MCF 10A (cell line): ENCODE measurements around the gene OVOL3. TPM values are rescaled to one million over a fixed set of nuclear protein-coding genes. Genes with fewer than 3 reads are reported as not detected.
A peak's percentile ranks its signal among the peaks of the same experiment; 100 is the strongest.
"Not testable (repeated sequence)": the region's sequence is repeated elsewhere in the genome, so short reads cannot be mapped to it uniquely, and the experiment has no call there.

Experiments
- BruUV-seq: library from RNA; stranded (reverse); fragments of 400-500 nt; replicated peaks from 2 replicates; lab custom pipeline; 2021; lab: Mats Ljungman, UMichigan
- CTCF ChIA-PET: fragments of 300-600 bp; sonication (Branson Sonifier 250); formaldehyde crosslinking; extraction: SDS; loops from one replicate; lab custom pipeline; 2021; ENCODE audit warnings: antibody characterized with exemption, inconsistent platforms; lab: Yijun Ruan, JAX
- POLR2A ChIA-PET: fragments of 300-600, 350-650 bp; sonication (Branson Sonifier 250); formaldehyde crosslinking; extraction: SDS; loops from one replicate; lab custom pipeline; 2020; ENCODE audit warnings: antibody characterized with exemption, inconsistent platforms; lab: Yijun Ruan, JAX
- DNase-seq: peaks from one replicate; pipeline ENCODE4 v3.0.0-alpha.2; 2018; ENCODE audit not compliant: unreplicated experiment
- H3K27ac Mint-ChIP-seq: one replicate; pipeline ENCODE4 v1.8.0; 2022; ENCODE audit warnings: mild to moderate bottlenecking, low read depth, mixed read lengths; ENCODE audit not compliant: unreplicated experiment
- H3K27me3 Mint-ChIP-seq: one replicate; pipeline ENCODE4 v1.8.0; 2022; ENCODE audit warnings: mixed read lengths; ENCODE audit not compliant: insufficient read depth, unreplicated experiment
- H3K36me3 Mint-ChIP-seq: one replicate; pipeline ENCODE4 v1.8.0; 2022; ENCODE audit warnings: mild to moderate bottlenecking, moderate library complexity, mixed read lengths; ENCODE audit not compliant: insufficient read depth, unreplicated experiment
- H3K4me1 Mint-ChIP-seq: one replicate; pipeline ENCODE4 v1.8.0; 2022; ENCODE audit warnings: mixed read lengths; ENCODE audit not compliant: insufficient read depth, unreplicated experiment
- H3K4me3 Mint-ChIP-seq: one replicate; pipeline ENCODE4 v1.8.0; 2022; ENCODE audit warnings: mild to moderate bottlenecking, moderate library complexity, mixed read lengths; ENCODE audit not compliant: unreplicated experiment
- H3K9me3 Mint-ChIP-seq: one replicate; pipeline ENCODE4 v1.8.0; 2022; ENCODE audit warnings: mixed read lengths; ENCODE audit not compliant: unreplicated experiment
- CTCF ChIP-seq: fragments of 200-600 bp; IDR thresholded peaks from one replicate; pipeline ENCODE4 v1.8.0; 2022; ENCODE audit warnings: antibody characterized with exemption, mild to moderate bottlenecking; ENCODE audit not compliant: unreplicated experiment
- intact Hi-C: fragments of 100-400 bp; cut with micrococcal nuclease; formaldehyde crosslinking; loops from 2 replicates; pipeline ENCODE4 v1.14.1; 2022
- total RNA-seq: library from RNA; stranded (reverse); gene quantifications from 2 replicates; pipeline ENCODE4 v1.2.3, GENCODE V29; 2022

The OVOL3 gene
- total RNA-seq, 1 experiment from 2014 or later: not detected

- Mint-ChIP-seq H3K27me3 (no peaks in the 10 kb centered on the region), H3K27ac (peak overlapping the region; percentile 86), H3K4me1 (peaks cover 18% of the 10 kb centered on the region), H3K9me3 (no peaks in the 10 kb centered on the region), H3K36me3 (peaks cover 23% of the 10 kb centered on the region), H3K4me3 (peak overlapping the region; percentile 75)
- ChIA-PET CTCF (interaction anchor here (0.5 to 7.3 kb wide), 18 partner anchors 8 to 637 kb away, joined by 3 to 150 read pairs (median 6); partner anchors contain the start of genes POLR2I, TBCB and THAP8), POLR2A (interaction anchor here (0.6 to 5.3 kb wide), 15 partner anchors 9 to 1789 kb away, joined by 3 to 44 read pairs (median 3); partner anchors contain the start of genes CAPNS1, POLR2I, TBCB and THAP8)
- intact Hi-C loops: loop anchor here (10.0 kb wide), 1 partner anchor 1646 kb away; the partner anchor contains the start of gene ZNF573
- BruUV-seq: TSS peak; percentile 42
- no peak for TF ChIP-seq CTCF
- DNase-seq: no peak
Observed at GRCh38 chr19:36128392-36128736, 17.4 kb downstream of the OVOL3 start.

GRCh38 chr19:36131221-36131620, 20.3 kb downstream of the OVOL3 start:
- H3K27me3 Mint-ChIP-seq, H3K4me3 Mint-ChIP-seq, BruUV-seq, H3K27ac Mint-ChIP-seq, H3K9me3 Mint-ChIP-seq, H3K36me3 Mint-ChIP-seq, intact Hi-C loops: not testable (repeated sequence)
- ChIA-PET POLR2A (interaction anchor here (0.6 to 2.2 kb wide), 3 partner anchors 9 to 946 kb away, joined by 3 to 9 read pairs (median 4); partner anchors contain the start of genes CAPNS1, ZNF146 and ZNF565), CTCF (interaction anchor here (0.6 to 7.3 kb wide), 2 partner anchors 14 to 40 kb away, joined by 4 to 150 read pairs; no protein-coding TSS in a partner anchor)
- H3K4me1 Mint-ChIP-seq: peaks cover 24% of the 10 kb centered on the region
- DNase-seq: peak; percentile 69

GRCh38 chr19:36134867-36135266, 23.9 kb downstream of the OVOL3 start:
- CTCF ChIA-PET: interaction anchor here (0.6 kb wide), 1 partner anchor 1480 kb away, joined by 3 read pairs; no protein-coding TSS in a partner anchor
- DNase-seq, H3K27ac Mint-ChIP-seq, H3K4me3 Mint-ChIP-seq, intact Hi-C loops, BruUV-seq, H3K27me3 Mint-ChIP-seq, H3K9me3 Mint-ChIP-seq, H3K36me3 Mint-ChIP-seq: not testable (repeated sequence)
- POLR2A ChIA-PET: interaction anchor here (2.7 kb wide), 1 partner anchor 15 kb away, joined by 16 read pairs; no protein-coding TSS in a partner anchor
- peaks cover 30% of the 10 kb centered on the region for H3K4me1 Mint-ChIP-seq

GRCh38 chr19:36136964-36137686, 26.2 kb downstream of the OVOL3 start:
- POLR2A ChIA-PET: interaction anchor here (0.6 to 3.1 kb wide), 11 partner anchors 9 to 713 kb away, joined by 3 to 44 read pairs (median 9); partner anchors contain the start of genes POLR2I, PSENEN, TBCB and U2AF1L4
- no TSS peak for BruUV-seq
- H3K4me3 Mint-ChIP-seq: peak overlapping the region; percentile 54
- TF ChIP-seq CTCF: no peak
- peaks cover 14% of the 10 kb centered on the region for H3K36me3 Mint-ChIP-seq
- H3K27me3 Mint-ChIP-seq: no peaks in the 10 kb centered on the region
- intact Hi-C loops: loop anchor here (2.0 kb wide), 1 partner anchor 22 kb away; the partner anchor contains the start of genes POLR2I and TBCB
- peak overlapping the region; percentile 87 for H3K27ac Mint-ChIP-seq
- H3K9me3 Mint-ChIP-seq: no peaks in the 10 kb centered on the region
- H3K4me1 Mint-ChIP-seq: peaks cover 36% of the 10 kb centered on the region
- DNase-seq: peak; percentile 98
- CTCF ChIA-PET: interaction anchor here (0.8 to 2.7 kb wide), 6 partner anchors 10 to 37 kb away, joined by 3 to 27 read pairs (median 3); no protein-coding TSS in a partner anchor
